ENCODE data around the gene DMPK. TPM values are rescaled to one million over a fixed set of nuclear protein-coding genes. Genes with fewer than 3 reads are reported as not detected.

DMPK gene
- total and polyA plus RNA-seq, 9 of the 15 experiments (the other 6 are each of a cell fraction or from before 2014, with no cell fraction given), result 0.24 to 31.3 (median 7.3) TPM

- TF ChIP-seq NFYB (IDR thresholded peaks at IDR 0.05; ENCODE audit: extremely low read depth, insufficient read length) (no peak), PHF8 (IDR thresholded peaks at IDR 0.05; ENCODE audit: borderline replicate concordance, low read length) (peak; percentile 65; the same call in 1 of the 2 replicates), CSDE1 (IDR thresholded peaks at IDR 0.05) (no peak), TRIM24 (IDR thresholded peaks at IDR 0.05) (0 out of 4 replicates have a peak, but pooled peaks of 1 of the 2 experiments have one; percentile 15), SIX5 (IDR thresholded peaks at IDR 0.05; ENCODE audit: borderline replicate concordance in 1 of 2, insufficient read depth in 1 of 2, low read depth in 1 of 2, low read length in 2 of 2) (peak; percentile 80 to 92), HNRNPL (IDR thresholded peaks at IDR 0.05; ENCODE audit: low read depth, low read length) (no peak), ZNF146 (CRISPR knock-in tag; IDR thresholded peaks at IDR 0.05; ENCODE audit: unreplicated experiment) (no peak), RCOR1 (IDR thresholded peaks at IDR 0.05; ENCODE audit: borderline replicate concordance in 1 of 2, low read depth in 2 of 2, low read length in 2 of 2) (no peak), JUND (IDR thresholded peaks at IDR 0.05; ENCODE audit: borderline replicate concordance, low read depth, low read length) (peak; percentile 56), JUND (tag; IDR thresholded peaks at IDR 0.05; ENCODE audit: borderline replicate concordance, low read depth, low read length) (no peak; the same call in 2 of the 3 replicates), RHOXF2B (CRISPR knock-in tag; conservative IDR thresholded peaks at IDR 0.05) (no peak), ARID3A (IDR thresholded peaks at IDR 0.05; ENCODE audit: borderline replicate concordance, low read depth, low read length) (no peak), SAP30 (IDR thresholded peaks at IDR 0.05; ENCODE audit: borderline replicate concordance, insufficient read depth, low read depth, low read length, poor library complexity, severe bottlenecking) (peak; percentile 64), CBFA2T2 (conservative IDR thresholded peaks at IDR 0.05) (no peak), KLF13 (tag; IDR thresholded peaks at IDR 0.05; ENCODE audit: borderline replicate concordance, low read depth) (no peak), HSF4 (CRISPR knock-in tag; IDR thresholded peaks at IDR 0.05; ENCODE audit: borderline replicate concordance) (no peak), CLOCK (CRISPR knock-in tag; IDR thresholded peaks at IDR 0.05; ENCODE audit: borderline replicate concordance) (no peak)
- TF ChIP-seq, protein P1, sequence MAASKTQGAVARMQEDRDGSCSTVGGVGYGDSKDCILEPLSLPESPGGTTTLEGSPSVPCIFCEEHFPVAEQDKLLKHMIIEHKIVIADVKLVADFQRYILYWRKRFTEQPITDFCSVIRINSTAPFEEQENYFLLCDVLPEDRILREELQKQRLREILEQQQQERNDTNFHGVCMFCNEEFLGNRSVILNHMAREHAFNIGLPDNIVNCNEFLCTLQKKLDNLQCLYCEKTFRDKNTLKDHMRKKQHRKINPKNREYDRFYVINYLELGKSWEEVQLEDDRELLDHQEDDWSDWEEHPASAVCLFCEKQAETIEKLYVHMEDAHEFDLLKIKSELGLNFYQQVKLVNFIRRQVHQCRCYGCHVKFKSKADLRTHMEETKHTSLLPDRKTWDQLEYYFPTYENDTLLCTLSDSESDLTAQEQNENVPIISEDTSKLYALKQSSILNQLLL (CRISPR knock-in tag; IDR thresholded peaks at IDR 0.05; ENCODE audit: borderline replicate concordance), result no peak
- TF ChIP-seq, protein P2, sequence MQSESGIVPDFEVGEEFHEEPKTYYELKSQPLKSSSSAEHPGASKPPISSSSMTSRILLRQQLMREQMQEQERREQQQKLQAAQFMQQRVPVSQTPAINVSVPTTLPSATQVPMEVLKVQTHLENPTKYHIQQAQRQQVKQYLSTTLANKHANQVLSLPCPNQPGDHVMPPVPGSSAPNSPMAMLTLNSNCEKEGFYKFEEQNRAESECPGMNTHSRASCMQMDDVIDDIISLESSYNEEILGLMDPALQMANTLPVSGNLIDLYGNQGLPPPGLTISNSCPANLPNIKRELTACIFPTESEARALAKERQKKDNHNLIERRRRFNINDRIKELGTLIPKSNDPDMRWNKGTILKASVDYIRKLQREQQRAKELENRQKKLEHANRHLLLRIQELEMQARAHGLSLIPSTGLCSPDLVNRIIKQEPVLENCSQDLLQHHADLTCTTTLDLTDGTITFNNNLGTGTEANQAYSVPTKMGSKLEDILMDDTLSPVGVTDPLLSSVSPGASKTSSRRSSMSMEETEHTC (IDR thresholded peaks at IDR 0.05), result no peak
These were observed 51.7 kb downstream of the DMPK start, which contains the start of gene FBXO46 (continued) for GRCh38 chr19:45730368-45731288.

Data from K562 (cell line).